Mesendoderm (in vitro differentiated cells): ENCODE measurements around the gene RNF112.

ENCODE experiments used
- DNase-seq: peaks from one replicate; pipeline ENCODE4 v3.0.0; 2013
- H2AK5ac ChIP-seq: 2 replicates; pipeline ENCODE4 v1.6.1; 2013; ENCODE audit warnings: low read length, inconsistent platforms
- H2BK120ac ChIP-seq: 2 replicates; pipeline ENCODE4 v1.6.1; 2013; ENCODE audit warnings: low read depth, mild to moderate bottlenecking, low read length, moderate library complexity, mixed read lengths
- H2BK15ac ChIP-seq: replicated peaks from 2 replicates; pipeline ENCODE4 v1.6.1; 2013; ENCODE audit warnings: low read depth, mild to moderate bottlenecking, moderate library complexity
- H2BK5ac ChIP-seq: 2 replicates; pipeline ENCODE4 v1.6.1; 2013; ENCODE audit warnings: low read length, inconsistent platforms
- H3K18ac ChIP-seq: 2 replicates; pipeline ENCODE4 v1.6.1; 2013; ENCODE audit warnings: mild to moderate bottlenecking, low read length, mixed read lengths
- H3K23ac ChIP-seq: one replicate; pipeline ENCODE4 v1.6.1; 2013; ENCODE audit warnings: low read length
- H3K27ac ChIP-seq: 2 replicates; pipeline ENCODE4 v1.5.1; 2013; ENCODE audit warnings: low read depth, mild to moderate bottlenecking, inconsistent platforms, low read length, moderate library complexity
- H3K27me3 ChIP-seq: 2 replicates; pipeline ENCODE4 v1.6.1; 2013; ENCODE audit warnings: low read length, control low read depth, mild to moderate bottlenecking, inconsistent platforms; ENCODE audit not compliant: insufficient read depth, poor library complexity
- H3K36me3 ChIP-seq: 2 replicates; pipeline ENCODE4 v1.6.1; 2013; ENCODE audit warnings: low read length, inconsistent platforms; ENCODE audit not compliant: control insufficient read depth, insufficient read depth
- H3K4ac ChIP-seq: one replicate; pipeline ENCODE4 v1.6.1; 2013; ENCODE audit warnings: low read depth, mild to moderate bottlenecking, low read length, moderate library complexity
- H3K4me1 ChIP-seq: 2 replicates; pipeline ENCODE4 v1.6.1; 2013; ENCODE audit warnings: low read depth, low read length, inconsistent platforms; ENCODE audit not compliant: control insufficient read depth
- H3K4me2 ChIP-seq: 2 replicates; pipeline ENCODE4 v1.6.1; 2013; ENCODE audit warnings: low read length
- H3K4me3 ChIP-seq: 2 replicates; pipeline ENCODE4 v1.5.1; 2013; ENCODE audit warnings: mild to moderate bottlenecking, low read length
- H3K56ac ChIP-seq: one replicate; pipeline ENCODE4 v1.6.1; 2013; ENCODE audit warnings: low read length
- H3K79me1 ChIP-seq: 2 replicates; pipeline ENCODE4 v1.6.1; 2013; ENCODE audit warnings: low read length, inconsistent platforms
- H3K79me2 ChIP-seq: 2 replicates; pipeline ENCODE4 v1.6.1; 2013; ENCODE audit warnings: mild to moderate bottlenecking, low read length; ENCODE audit not compliant: control insufficient read depth, insufficient read depth
- H3K9ac ChIP-seq: 2 replicates; pipeline ENCODE4 v1.6.1; 2013; ENCODE audit warnings: low read length, inconsistent platforms
- H4K5ac ChIP-seq: one replicate; pipeline ENCODE4 v1.6.1; 2013; ENCODE audit warnings: low read length
- H4K8ac ChIP-seq: one replicate; pipeline ENCODE4 v1.6.1; 2013; ENCODE audit warnings: low read depth, mild to moderate bottlenecking, control low read depth, low read length, moderate library complexity
- WGBS: extraction: QIAGEN DNeasy Blood & Tissue Kit; methylation state at CpG from one replicate; pipeline ENCODE4 v1.1.7; 2013; ENCODE audit warnings: low lambda C conversion rate, missing lambda C conversion rate; ENCODE audit not compliant: insufficient coverage; ENCODE audit errors: extremely low coverage; 5-methylcytosine and 5-hydroxymethylcytosine counted together

Gene RNF112

DNA sequence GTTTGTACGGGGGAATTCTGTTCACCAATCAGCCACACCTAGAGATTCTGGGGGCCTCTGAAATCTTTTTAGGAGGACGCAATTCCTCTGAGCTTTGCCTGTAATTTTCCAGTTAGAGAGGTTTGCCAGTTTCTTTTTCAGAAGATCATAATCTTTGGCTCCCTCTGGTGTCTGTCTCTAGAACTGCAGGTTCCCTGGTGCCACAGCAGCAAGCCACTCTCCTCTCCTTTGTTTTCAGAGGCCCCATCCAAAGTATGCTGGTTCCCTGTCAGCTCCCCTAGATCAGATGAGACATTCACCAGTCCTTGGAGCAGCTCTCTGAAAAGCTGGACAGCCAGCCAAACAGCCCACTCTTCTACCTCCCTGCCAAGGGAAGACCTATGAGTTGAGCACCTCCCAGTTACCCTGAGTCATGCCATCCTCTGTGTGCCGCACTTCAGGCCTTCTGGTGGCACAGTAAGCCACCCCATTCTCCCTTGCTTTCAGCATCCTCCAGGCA lies 36.1 kb downstream of the RNF112 start:
- no peaks in the 10 kb centered on the region for H3K27me3 ChIP-seq
- no peak overlapping the region for H4K5ac ChIP-seq
- no peak overlapping the region for H4K8ac ChIP-seq
- H3K23ac ChIP-seq, result no peak overlapping the region
- H3K56ac ChIP-seq, result peak overlapping the region; percentile 89
- H3K18ac ChIP-seq, result peak overlapping the region; percentile 89
- DNase-seq, result peak; percentile 89
- peak overlapping the region; percentile 5 for H3K27ac ChIP-seq
- H3K79me2 ChIP-seq, result no peaks in the 10 kb centered on the region
- H3K36me3 ChIP-seq, result no peaks in the 10 kb centered on the region
- H2BK5ac ChIP-seq, result peak overlapping the region; percentile 98
- H3K4ac ChIP-seq, result peak overlapping the region; percentile 96
- peaks cover 1% of the 10 kb centered on the region for H3K79me1 ChIP-seq
- no peak overlapping the region for H3K4me2 ChIP-seq
- H3K4me1 ChIP-seq, result peaks cover 2% of the 10 kb centered on the region
- H2BK15ac ChIP-seq, result no peak overlapping the region
- H3K9ac ChIP-seq, result peak overlapping the region; percentile 57
- no CpG with 5 or more reads among the region's 3 CpGs for WGBS
- H2BK120ac ChIP-seq, result peak overlapping the region; percentile 94
- no peak overlapping the region for H3K4me3 ChIP-seq
- H2AK5ac ChIP-seq, result peak overlapping the region; percentile 69

DNA sequence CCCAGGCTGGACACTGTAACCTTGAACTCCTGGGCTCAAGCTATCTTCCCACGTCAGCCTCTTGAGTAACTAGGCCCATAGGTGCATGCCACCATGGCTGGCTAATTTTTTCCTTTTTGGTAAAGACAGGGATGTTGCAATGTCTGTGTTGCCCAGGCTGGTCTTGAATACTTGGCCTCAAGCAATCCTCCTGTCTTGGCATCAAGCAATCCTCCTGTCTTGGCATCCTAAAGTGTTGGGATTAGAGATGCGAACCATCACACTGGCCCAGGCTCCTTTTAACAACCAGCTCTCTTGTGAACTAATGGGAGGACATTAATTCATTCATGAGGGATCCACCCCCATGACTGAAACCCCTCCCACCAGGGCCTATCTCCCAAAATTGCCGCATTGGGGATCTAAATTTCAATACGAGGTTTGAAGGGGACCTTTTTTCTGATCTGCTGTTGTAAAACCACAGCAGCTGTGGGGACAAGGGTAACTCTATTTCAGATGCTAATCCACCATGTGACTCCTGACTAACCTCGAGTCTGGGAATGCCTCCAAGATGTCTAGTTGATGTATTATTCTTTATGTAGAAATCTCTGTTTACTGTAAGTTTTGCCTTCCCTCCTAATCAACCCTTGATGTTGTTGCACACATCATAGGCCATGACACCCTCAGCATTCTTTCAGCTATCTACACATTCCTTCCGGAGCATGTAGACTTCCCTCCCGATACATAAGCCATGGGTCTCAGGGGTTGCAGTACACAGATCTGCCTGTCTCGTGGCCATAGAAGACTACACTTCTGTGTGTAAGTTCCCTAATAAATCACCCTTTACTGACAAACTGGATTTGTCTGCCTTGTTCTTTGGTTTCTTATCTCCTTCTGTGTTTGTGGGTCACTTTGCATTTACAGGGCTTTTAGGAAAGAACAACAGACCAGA lies 37.6 kb downstream of the RNF112 start:
- Histone ChIP-seq H3K79me1 (peaks cover 9% of the 10 kb centered on the region), H3K23ac (no peak overlapping the region), H4K8ac (no peak overlapping the region), H3K79me2 (no peaks in the 10 kb centered on the region), H3K4me3 (no peak overlapping the region), H3K18ac (peak overlapping the region; percentile 89), H3K36me3 (no peaks in the 10 kb centered on the region), H3K56ac (peak overlapping the region; percentile 62), H3K4me1 (peaks cover 4% of the 10 kb centered on the region), H3K4ac (peak overlapping the region; percentile 96), H3K27ac (no peak overlapping the region), H2BK5ac (peak overlapping the region; percentile 26), H2BK15ac (no peak overlapping the region), H2BK120ac (peak overlapping the region; percentile 93), H3K4me2 (no peak overlapping the region), H3K9ac (no peak overlapping the region), H4K5ac (peak overlapping the region; percentile 5), H2AK5ac (peak overlapping the region; percentile 50), H3K27me3 (no peaks in the 10 kb centered on the region)
- no peak for DNase-seq
- WGBS, result no CpG with 5 or more reads among the region's 8 CpGs

DNA sequence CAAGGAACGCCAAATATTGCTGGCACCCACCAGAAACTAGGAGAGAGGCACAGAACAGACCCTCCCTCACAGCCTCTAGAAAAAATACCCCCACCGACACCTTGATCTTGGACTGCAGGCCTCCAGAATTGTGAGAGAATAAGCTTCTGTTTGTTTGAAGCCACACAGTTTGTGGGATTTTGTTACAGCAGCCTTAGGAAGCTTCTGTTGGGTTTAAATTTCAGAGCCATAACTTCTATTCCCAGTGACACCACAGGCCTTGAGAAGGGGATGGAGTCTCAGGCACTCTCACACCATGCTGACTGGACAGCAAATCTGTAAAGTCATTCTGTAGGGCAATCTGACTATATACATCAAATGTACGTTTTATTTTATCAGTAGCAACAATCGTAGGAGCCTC lies 38.6 kb downstream of the RNF112 start:
- no peak overlapping the region for H3K27ac ChIP-seq
- H3K4ac ChIP-seq, result peak overlapping the region; percentile 70
- H3K4me3 ChIP-seq, result no peak overlapping the region
- H3K36me3 ChIP-seq, result no peaks in the 10 kb centered on the region
- no peak overlapping the region for H3K23ac ChIP-seq
- WGBS, result no CpG with 5 or more reads among the region's 4 CpGs
- DNase-seq, result no peak
- no peak overlapping the region for H2BK120ac ChIP-seq
- peaks cover 11% of the 10 kb centered on the region for H3K4me1 ChIP-seq
- peaks cover 9% of the 10 kb centered on the region for H3K79me1 ChIP-seq
- H4K5ac ChIP-seq, result no peak overlapping the region
- peak overlapping the region; percentile 39 for H2BK5ac ChIP-seq
- no peaks in the 10 kb centered on the region for H3K79me2 ChIP-seq
- H3K4me2 ChIP-seq, result no peak overlapping the region
- no peak overlapping the region for H3K9ac ChIP-seq
- peak overlapping the region; percentile 19 for H2AK5ac ChIP-seq
- no peak overlapping the region for H3K18ac ChIP-seq
- peak overlapping the region; percentile 39 for H2BK15ac ChIP-seq
- no peak overlapping the region for H3K56ac ChIP-seq
- H3K27me3 ChIP-seq, result no peaks in the 10 kb centered on the region
- H4K8ac ChIP-seq, result no peak overlapping the region

DNA sequence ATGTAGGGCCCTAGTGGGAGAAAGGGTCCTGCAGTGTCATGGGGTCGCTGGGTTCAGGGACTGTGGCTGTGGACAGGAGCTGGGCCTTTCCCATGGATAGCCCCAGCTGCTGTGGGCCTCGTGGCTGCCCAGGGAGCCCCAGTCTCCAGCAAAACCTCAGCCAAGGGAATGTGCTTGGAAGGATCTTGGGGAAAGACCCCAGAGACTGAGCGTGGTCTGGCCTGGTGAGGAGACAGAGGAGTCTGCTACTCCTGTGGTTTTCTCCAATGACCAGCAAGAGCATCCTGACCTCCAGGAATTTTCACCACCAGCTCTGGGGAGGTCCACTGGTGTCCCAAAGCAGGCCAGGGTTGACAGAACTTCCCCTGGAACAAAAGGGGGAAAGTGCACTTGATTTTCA lies 42.3 kb downstream of the RNF112 start:
- H2AK5ac ChIP-seq, result peak overlapping the region; percentile 88
- H3K9ac ChIP-seq, result peak overlapping the region; percentile 4
- H3K27me3 ChIP-seq, result no peaks in the 10 kb centered on the region
- no peak overlapping the region for H3K4me2 ChIP-seq
- H3K27ac ChIP-seq, result peak overlapping the region; percentile 36
- peak overlapping the region; percentile 54 for H4K5ac ChIP-seq
- H3K23ac ChIP-seq, result no peak overlapping the region
- H3K18ac ChIP-seq, result peak overlapping the region; percentile 36
- H3K79me1 ChIP-seq, result peaks cover 9% of the 10 kb centered on the region
- H3K56ac ChIP-seq, result peak overlapping the region; percentile 84
- H3K4ac ChIP-seq, result peak overlapping the region; percentile 92
- H2BK5ac ChIP-seq, result peak overlapping the region; percentile 41
- peaks cover 25% of the 10 kb centered on the region for H3K4me1 ChIP-seq
- H3K79me2 ChIP-seq, result no peaks in the 10 kb centered on the region
- H2BK15ac ChIP-seq, result no peak overlapping the region
- no CpG with 5 or more reads among the region's 3 CpGs for WGBS
- H3K4me3 ChIP-seq, result no peak overlapping the region
- no peak overlapping the region for H2BK120ac ChIP-seq
- H3K36me3 ChIP-seq, result no peaks in the 10 kb centered on the region
- no peak for DNase-seq
- H4K8ac ChIP-seq, result no peak overlapping the region

DNA sequence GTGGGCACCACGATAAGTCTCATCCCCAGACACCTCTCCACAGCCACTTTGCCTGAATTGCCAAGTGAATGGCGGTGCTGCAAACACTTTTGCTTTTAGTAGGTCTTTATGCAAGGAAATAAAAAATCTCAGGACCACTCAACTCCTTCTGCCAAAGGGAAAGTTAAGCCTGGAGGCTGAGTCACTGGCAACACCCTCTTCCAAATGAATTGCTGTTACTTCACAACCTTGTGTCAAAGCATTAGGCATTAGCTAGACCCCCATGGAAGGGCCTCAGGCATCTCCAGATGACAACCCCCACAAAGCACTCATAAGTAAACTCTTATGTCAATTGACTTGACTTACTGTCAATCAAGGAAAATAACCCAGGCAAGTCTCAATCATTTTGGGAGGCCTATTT lies 43.0 kb downstream of the RNF112 start:
- peak overlapping the region; percentile 75 for H2BK120ac ChIP-seq
- no CpG with 5 or more reads among the region's 2 CpGs for WGBS
- no peak overlapping the region for H2BK15ac ChIP-seq
- peak overlapping the region; percentile 36 for H3K27ac ChIP-seq
- peak overlapping the region; percentile 99 for H3K4ac ChIP-seq
- H3K4me3 ChIP-seq, result no peak overlapping the region
- H3K27me3 ChIP-seq, result no peaks in the 10 kb centered on the region
- H3K79me1 ChIP-seq, result peaks cover 9% of the 10 kb centered on the region
- peak overlapping the region; percentile 18 for H4K5ac ChIP-seq
- H2AK5ac ChIP-seq, result peak overlapping the region; percentile 11
- peak overlapping the region; percentile 69 for H3K18ac ChIP-seq
- peak overlapping the region; percentile 69 for H3K9ac ChIP-seq
- H3K4me2 ChIP-seq, result peak overlapping the region; percentile 8
- no peaks in the 10 kb centered on the region for H3K36me3 ChIP-seq
- peak overlapping the region; percentile 89 for H2BK5ac ChIP-seq
- H3K4me1 ChIP-seq, result peaks cover 25% of the 10 kb centered on the region
- H3K79me2 ChIP-seq, result no peaks in the 10 kb centered on the region
- DNase-seq, result peak; percentile 67
- no peak overlapping the region for H3K23ac ChIP-seq
- H4K8ac ChIP-seq, result no peak overlapping the region
- peak overlapping the region; percentile 84 for H3K56ac ChIP-seq
